GM19455 (cell line): ENCODE measurements around the gene CHIC2.

ENCODE experiments used
- ATAC-seq: cut with Tn5 transposase; IDR thresholded peaks from one replicate; pipeline ENCODE4 v1.9.1; 2021; ENCODE audit not compliant: unreplicated experiment

CHIC2 gene

DNA sequence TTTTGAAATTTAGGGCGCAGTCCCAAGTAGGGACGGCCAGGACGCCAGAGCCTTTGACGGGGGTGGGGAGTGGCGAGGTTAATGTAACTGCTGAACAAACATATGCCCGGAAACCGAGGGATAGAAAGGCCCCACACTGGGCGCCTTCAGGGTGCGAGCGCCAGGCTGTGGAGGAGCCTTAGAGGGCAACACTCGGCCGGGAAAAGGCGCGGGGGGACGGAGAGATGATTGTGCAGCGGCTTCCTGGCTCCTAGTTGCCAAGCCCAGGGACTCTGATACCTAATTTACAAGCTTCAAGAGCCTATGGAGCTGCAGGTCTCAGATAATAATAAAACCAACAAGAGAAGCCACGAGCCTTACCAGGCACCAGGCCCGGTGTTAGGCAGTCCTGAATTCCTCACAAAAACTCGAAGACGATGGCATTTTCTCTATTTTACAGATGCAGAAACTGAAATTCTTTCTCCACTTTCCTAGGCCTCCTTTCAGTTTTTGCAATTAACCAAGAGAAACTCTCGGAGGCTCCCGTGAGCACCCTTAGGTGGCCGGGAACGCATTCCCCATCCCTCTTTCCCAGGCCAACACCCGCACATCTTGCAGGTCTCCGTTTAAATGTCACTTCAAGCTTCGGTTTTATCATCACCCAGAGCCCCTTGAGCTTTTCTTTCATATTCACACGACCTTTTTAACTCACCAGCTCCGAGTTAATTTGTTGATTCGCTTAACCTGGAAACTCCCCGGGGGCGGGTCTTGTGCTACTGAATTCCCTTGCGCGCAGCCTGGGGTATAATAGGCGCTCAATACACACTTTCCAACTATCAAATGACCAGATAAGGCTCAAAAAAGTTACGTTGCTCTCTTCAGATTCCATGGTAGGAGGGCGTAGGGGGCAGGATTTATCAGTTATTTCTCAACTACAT is 29.2 kb upstream of the CHIC2 start:
- ATAC-seq: no peak

DNA sequence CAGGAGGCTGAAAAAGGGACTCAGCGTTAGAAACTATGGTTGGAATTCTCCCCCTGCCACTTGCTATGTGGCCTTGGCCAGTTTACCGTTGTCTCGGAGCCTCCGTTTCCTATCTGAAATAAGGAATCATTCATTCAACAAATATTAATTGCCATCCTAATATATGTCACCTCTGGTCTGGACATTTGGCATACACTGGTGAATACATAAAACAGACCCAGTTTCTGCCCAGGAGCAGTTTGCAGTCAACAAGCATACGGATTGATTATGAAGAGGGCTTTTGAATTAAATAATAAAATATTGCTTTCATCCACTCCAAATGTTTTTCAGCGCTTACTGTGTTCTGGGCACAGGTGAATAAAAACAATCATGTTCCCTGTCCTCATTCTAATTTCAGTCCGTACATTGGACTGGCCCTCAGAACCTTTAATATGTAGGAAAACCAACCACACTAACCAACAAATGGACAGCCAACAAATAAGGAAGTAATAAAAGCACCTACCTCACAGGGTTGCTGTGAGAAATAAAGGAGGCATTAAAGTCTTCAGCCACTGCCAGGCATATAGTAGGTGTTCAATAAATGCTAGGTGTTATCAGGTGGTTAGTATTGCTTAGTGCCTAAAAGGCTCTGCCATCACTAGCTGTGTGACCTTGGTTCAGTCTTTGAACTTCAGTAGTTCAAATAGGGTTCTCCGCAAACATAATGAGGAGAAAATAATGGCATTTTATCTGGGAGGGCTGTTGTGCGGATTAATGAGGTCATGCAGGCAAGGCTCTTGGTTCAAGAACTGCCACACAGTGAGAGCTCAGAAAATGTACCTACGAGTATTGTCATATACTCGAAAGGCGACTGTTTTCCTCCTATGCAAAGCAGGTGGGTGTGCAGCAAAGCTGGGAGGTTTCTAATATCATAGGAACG is 28.3 kb upstream of the CHIC2 start:
- no peak for ATAC-seq

DNA sequence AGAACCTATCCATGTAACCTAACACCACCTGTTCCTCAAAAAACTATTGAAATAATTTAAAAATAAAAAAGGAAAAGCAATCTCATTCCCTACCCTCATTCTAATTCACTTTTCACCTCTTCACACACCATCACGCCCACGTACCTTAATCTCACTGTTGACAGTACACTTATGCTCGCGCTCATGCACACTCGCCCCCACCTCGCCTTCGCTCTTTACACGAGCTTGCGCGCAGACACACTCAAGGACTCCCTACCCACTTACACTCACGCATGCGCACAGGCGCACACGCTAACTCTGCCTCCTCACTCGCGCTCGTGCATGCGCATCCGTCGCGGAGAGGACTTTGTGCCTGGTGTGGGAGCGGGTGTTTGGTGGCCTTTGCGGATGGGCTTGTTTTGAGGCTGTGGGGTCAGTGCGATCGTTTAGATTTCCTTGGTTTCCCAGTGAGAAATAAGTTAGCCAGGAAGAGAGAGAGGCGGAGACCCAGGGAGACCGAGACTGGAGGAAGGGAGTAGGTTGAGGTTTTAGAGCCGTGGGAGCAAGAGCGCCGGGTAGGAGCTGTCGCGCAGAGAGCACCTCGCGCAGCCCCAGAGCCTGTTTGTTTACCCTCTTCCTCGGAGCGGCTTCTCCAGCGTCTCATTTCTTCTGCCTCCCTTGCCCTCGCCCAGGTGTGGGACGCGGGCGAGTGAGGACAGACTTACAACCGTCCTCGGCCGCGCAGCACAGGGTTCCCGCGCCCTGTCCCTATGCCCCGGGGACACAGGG is 27.4 kb upstream of the CHIC2 start:
- peak; percentile 67 for ATAC-seq

- peak; percentile 53 for ATAC-seq
These were observed 26.6 kb upstream of the CHIC2 start for GRCh38 chr4:54090804-54091623.

- ATAC-seq: no peak
These were observed 26.0 kb upstream of the CHIC2 start for GRCh38 chr4:54090404-54090803.

DNA sequence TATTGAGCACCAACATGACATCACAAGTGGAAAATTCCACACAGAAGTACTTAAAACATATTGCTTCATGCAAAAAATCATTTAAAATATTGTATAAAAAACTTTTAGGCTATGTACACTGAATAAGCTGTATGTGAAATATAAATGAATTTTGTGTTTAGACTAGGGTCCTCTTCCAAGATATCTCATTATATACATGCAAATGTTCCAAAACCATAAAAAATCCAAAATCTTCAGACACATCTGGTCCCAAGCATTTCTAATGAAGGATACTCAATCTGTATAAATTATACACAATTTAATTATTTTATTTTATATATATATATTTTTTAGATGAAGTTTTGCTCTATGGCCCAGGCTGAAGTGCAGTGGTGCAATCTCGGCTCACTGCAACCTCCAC is 25.5 kb upstream of the CHIC2 start:
- no peak for ATAC-seq

DNA sequence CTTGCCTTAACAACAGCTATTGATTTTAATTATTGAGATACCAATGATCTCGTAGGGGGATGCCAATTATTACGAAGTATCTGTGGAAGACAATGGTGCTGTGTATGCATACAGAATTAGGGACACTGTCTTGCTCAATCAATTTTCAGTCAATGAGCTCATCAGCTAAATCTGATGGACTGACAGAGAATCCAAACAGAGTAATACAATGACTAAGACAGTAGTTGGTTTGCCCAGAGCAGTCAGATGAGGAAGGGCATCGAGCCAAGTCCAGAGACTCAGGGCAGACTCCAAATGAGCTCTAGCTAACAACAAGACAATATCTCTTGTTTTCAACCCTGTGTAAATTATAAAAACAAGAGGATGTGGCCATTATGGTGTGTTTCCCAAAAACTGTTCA is 20.9 kb upstream of the CHIC2 start:
- ATAC-seq: no peak

- ATAC-seq: no peak
These were observed 17.8 kb upstream of the CHIC2 start for GRCh38 chr4:54082168-54082567.

DNA sequence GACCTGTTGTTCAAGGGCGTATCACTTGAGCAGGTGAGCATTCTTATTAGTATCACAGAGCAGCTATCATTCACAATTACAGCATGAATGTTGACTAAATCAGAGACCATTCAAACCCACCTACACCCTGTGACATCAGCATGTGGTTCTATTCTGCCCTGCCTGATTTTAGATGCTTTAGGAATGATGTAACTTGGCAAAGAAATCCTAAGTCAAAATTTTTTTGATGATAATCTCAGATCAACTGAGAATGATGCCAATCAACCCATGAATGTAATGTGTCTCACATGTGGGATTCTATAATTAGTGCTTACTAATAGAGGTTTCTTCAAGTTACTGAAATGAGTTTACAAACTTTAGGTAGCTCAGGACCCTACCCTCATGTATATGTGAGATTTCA is 13.4 kb upstream of the CHIC2 start:
- ATAC-seq: no peak

- no peak for ATAC-seq
These were observed 12.3 kb upstream of the CHIC2 start for GRCh38 chr4:54076673-54077072.

GRCh38 chr4:54074381-54074780 is 10.0 kb upstream of the CHIC2 start:
- ATAC-seq: no peak

DNA sequence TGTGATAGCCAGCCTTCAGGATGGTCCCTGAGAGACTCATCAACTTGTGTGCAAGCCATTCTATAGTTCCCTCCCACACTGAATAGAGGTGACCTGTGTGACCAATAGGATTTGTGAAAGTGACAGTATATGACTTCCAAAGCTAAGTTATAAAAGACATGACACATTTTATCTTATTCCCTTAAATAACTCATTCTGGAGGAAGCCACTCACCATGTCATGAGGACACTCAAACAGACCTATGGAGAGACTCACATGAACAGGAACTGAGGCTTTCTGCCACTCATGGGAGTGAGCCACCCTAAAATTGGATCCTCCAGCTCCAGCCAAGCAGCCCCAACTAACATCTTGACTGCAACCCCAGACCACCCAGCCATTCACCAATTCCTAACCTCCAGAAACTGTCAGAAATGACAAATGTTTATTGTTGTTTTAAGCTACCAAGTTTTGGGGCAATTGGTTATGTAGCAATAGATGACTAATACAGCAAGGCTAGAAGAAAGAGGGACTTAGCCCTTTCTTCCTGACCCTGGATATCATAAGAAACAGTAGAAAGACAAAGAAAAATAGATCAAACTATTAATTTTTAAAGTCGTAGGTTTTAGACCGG is 9.0 kb upstream of the CHIC2 start:
- ATAC-seq: no peak

GRCh38 chr4:54067166-54067565 is 2.8 kb upstream of the CHIC2 start:
- ATAC-seq: no peak

DNA sequence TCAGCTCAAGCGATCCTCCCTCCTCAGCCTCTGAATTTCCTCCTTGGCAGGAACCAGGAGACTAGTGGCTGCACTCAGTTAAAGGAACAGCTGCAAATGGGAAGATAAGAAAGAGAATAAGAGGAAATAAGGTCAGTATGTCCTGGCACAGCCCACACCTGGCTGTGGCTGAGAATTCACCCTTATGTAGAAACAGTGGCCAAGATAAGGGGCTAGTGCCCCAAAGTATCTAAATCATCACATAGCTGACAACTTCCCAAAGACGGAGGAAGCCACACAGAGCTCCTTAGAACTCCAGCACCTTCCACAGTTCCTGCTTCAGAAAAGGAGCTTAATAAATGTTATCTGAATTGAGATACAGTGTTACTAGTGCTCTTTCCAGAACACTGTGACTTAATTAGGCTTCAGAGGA is 2.3 kb upstream of the CHIC2 start:
- ATAC-seq: no peak

GRCh38 chr4:54066088-54066415 is 1.6 kb upstream of the CHIC2 start:
- ATAC-seq: no peak

- no peak for ATAC-seq
These were observed 1.1 kb upstream of the CHIC2 start for GRCh38 chr4:54065282-54066087.

DNA sequence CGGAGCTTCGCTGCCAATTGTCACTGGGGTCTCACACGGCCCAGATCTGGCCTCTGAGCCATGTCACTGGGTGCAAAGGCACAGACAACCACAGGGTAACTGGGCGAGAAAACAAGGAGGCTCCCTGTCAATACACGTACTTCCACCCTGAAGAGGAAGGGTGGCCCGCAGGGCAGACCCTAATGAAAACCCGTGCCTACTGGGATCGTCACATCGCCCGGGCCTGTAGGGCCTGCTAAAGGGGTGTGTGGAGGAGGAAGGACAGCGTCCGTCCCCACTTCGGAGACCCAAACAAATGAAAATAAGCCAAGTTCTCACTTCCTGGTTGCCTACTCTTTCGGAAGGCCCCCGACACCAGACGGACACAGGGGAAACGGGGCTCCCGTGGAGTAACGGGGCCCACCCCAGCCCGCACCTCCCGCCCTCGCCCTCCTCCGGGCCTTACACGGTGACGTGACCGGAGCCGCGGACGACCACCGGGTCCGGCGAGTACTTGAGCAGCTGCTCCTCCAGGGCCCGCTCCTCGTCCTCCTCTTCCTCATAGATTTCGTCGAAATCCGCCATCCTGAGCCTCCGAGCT is 578 bp downstream of the CHIC2 start:
- ATAC-seq: peak; percentile 36

GRCh38 chr4:54063229-54063628 is 1.2 kb downstream of the CHIC2 start:
- ATAC-seq: no peak

DNA sequence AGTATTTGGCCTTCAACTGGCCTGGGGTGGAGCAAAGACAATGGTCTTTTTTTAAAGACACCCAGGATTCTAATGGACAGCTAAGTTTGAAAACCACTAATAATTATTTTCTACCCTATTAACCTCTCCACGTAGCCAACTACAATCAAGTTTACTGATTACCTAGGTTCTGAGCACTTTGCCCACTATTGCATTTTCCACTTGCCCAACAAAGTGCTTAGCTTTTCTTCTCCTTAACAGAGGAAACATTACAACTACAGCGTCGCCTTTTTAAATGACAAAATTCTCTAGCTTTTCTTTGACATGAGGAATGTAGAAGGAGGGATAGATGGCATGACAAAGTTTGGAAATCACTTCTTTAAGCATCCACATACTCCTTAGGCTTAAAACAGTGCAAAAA is 2.0 kb downstream of the CHIC2 start:
- ATAC-seq: no peak
